NCI-H345 (cell line): Measurements from ENCODE around the gene FRMPD4.
"Not testable (repeated sequence)": the region's sequence is repeated elsewhere in the genome, so short reads cannot be mapped to it uniquely, and the experiment has no call there.

Experiments used
- DNase-seq: peaks from one replicate; lab custom pipeline; 2025; lab: John Stamatoyannopoulos, UW

FRMPD4 gene

GRCh38 chrX:12138361-12139313 is at the start of gene FRMPD4:
TSS of gene FRMPD4 (plus strand) at chrX:12138473. CDS start at chrX:12138972, 499 bp downstream.
- DNase-seq: peak; percentile 33

- no peak for DNase-seq
Observed at GRCh38 chrX:12089740-12090139, 48.5 kb upstream of the FRMPD4 start.

- DNase-seq: no peak
Observed at GRCh38 chrX:12113321-12113720, 25.0 kb upstream of the FRMPD4 start.

GRCh38 chrX:12115377-12115776 is 22.9 kb upstream of the FRMPD4 start:
- no peak for DNase-seq

- no peak for DNase-seq
Observed at GRCh38 chrX:12118134-12118533, 20.1 kb upstream of the FRMPD4 start.

- no peak for DNase-seq
Observed at GRCh38 chrX:12128017-12128416, 10.3 kb upstream of the FRMPD4 start.

GRCh38 chrX:12137951-12138360 is 317 bp upstream of the FRMPD4 start:
- peak; percentile 30 for DNase-seq

- DNase-seq: no peak
Observed at GRCh38 chrX:12139934-12140611, 1.8 kb downstream of the FRMPD4 start.

- no peak for DNase-seq
Observed at GRCh38 chrX:12141511-12141910, 3.2 kb downstream of the FRMPD4 start.

- DNase-seq: no peak
Observed at GRCh38 chrX:12142661-12143060, 4.4 kb downstream of the FRMPD4 start.

GRCh38 chrX:12145402-12145801 is 7.1 kb downstream of the FRMPD4 start:
- DNase-seq: no peak

GRCh38 chrX:12149670-12150407 is 11.6 kb downstream of the FRMPD4 start:
- DNase-seq: no peak

GRCh38 chrX:12153317-12153716 is 15.0 kb downstream of the FRMPD4 start:
- no peak for DNase-seq

- DNase-seq: no peak
Observed at GRCh38 chrX:12153741-12154140, 15.5 kb downstream of the FRMPD4 start.

- DNase-seq: no peak
Observed at GRCh38 chrX:12159799-12160198, 21.5 kb downstream of the FRMPD4 start.

- no peak for DNase-seq
Observed at GRCh38 chrX:12162420-12162819, 24.1 kb downstream of the FRMPD4 start.

- DNase-seq: not testable (repeated sequence)
Observed at GRCh38 chrX:12164180-12164579, 25.9 kb downstream of the FRMPD4 start.

GRCh38 chrX:12170755-12171154 is 32.5 kb downstream of the FRMPD4 start:
- no peak for DNase-seq

GRCh38 chrX:12174358-12174757 is 36.1 kb downstream of the FRMPD4 start:
- DNase-seq: no peak

GRCh38 chrX:12197030-12197429 is 58.8 kb downstream of the FRMPD4 start:
- DNase-seq: no peak

GRCh38 chrX:12206413-12206812 is 68.1 kb downstream of the FRMPD4 start:
- DNase-seq: no peak

- no peak for DNase-seq
Observed at GRCh38 chrX:12210196-12210815, 72.0 kb downstream of the FRMPD4 start.
